H9 (cell line): ENCODE results near the gene ENTPD6. TPM values are rescaled to one million over a fixed set of nuclear protein-coding genes. Genes with fewer than 3 reads are reported as not detected.

Experiments
- DNase-seq: peaks from one replicate; pipeline ENCODE4 v3.0.0-alpha.2; 2017
- H2AFZ ChIP-seq: one replicate; pipeline ENCODE4 v1.6.1; 2013; ENCODE audit warnings: mild to moderate bottlenecking, low read length, control low read depth, moderate library complexity
- H2AK5ac ChIP-seq: 2 replicates; pipeline ENCODE4 v1.6.1; 2013; ENCODE audit warnings: low read length, control low read depth, mixed read lengths; ENCODE audit not compliant: insufficient read length
- H2BK120ac ChIP-seq: one replicate; pipeline ENCODE4 v1.6.1; 2013; ENCODE audit warnings: low read depth, mild to moderate bottlenecking, low read length, control low read depth, inconsistent platforms; ENCODE audit not compliant: poor library complexity, severe bottlenecking
- H2BK12ac ChIP-seq: 2 replicates; pipeline ENCODE4 v1.6.1; 2013; ENCODE audit warnings: low read length, control low read depth, mixed read lengths, low read depth; ENCODE audit not compliant: insufficient read length
- H2BK15ac ChIP-seq: 2 replicates; pipeline ENCODE4 v1.6.1; 2013; ENCODE audit warnings: low read depth, low read length, control low read depth
- H2BK20ac ChIP-seq: one replicate; pipeline ENCODE4 v1.6.1; 2013; ENCODE audit warnings: low read depth, mild to moderate bottlenecking, low read length, control low read depth, inconsistent platforms; ENCODE audit not compliant: poor library complexity, severe bottlenecking
- H2BK5ac ChIP-seq: 2 replicates; pipeline ENCODE4 v1.6.1; 2013; ENCODE audit warnings: low read length, control low read depth, mixed read lengths; ENCODE audit not compliant: insufficient read length
- H3K14ac ChIP-seq: 2 replicates; pipeline ENCODE4 v1.6.1; 2013; ENCODE audit warnings: low read length, control low read depth; ENCODE audit not compliant: insufficient read depth
- H3K18ac ChIP-seq: 2 replicates; pipeline ENCODE4 v1.6.1; 2013; ENCODE audit warnings: low read depth, mild to moderate bottlenecking, mixed read lengths, low read length, control low read depth; ENCODE audit not compliant: insufficient read length
- H3K23ac ChIP-seq: 2 replicates; pipeline ENCODE4 v1.6.1; 2013; ENCODE audit warnings: low read length, control low read depth, mixed read lengths, low read depth; ENCODE audit not compliant: insufficient read length
- H3K23me2 ChIP-seq: 2 replicates; pipeline ENCODE4 v1.6.1; 2013; ENCODE audit warnings: low read depth, mild to moderate bottlenecking, mixed read lengths, low read length, control low read depth; ENCODE audit not compliant: insufficient read length, poor library complexity, severe bottlenecking
- H3K27ac ChIP-seq: 2 replicates; pipeline ENCODE4 v1.5.1; 2013; ENCODE audit warnings: low read length, control low read depth, mixed read lengths, low read depth; ENCODE audit not compliant: insufficient read length
- H3K27me3 ChIP-seq: 2 replicates; pipeline ENCODE4 v1.6.1; 2013; ENCODE audit warnings: low read length, control low read depth, inconsistent platforms; ENCODE audit not compliant: insufficient read depth
- H3K4ac ChIP-seq: 2 replicates; pipeline ENCODE4 v1.6.1; 2013; ENCODE audit warnings: low read depth, mild to moderate bottlenecking, control low read depth, inconsistent platforms, low read length, moderate library complexity
- H3K4me1 ChIP-seq: 2 replicates; pipeline ENCODE4 v1.6.1; 2013; ENCODE audit warnings: low read length, control low read depth, inconsistent platforms; ENCODE audit not compliant: insufficient read depth
- H3K4me2 ChIP-seq: 2 replicates; pipeline ENCODE4 v1.6.1; 2013; ENCODE audit warnings: low read length, control low read depth, mixed read lengths; ENCODE audit not compliant: insufficient read length, insufficient read depth
- H3K56ac ChIP-seq: 2 replicates; pipeline ENCODE4 v1.6.1; 2013; ENCODE audit warnings: low read depth, mild to moderate bottlenecking, mixed read lengths, low read length, control low read depth; ENCODE audit not compliant: insufficient read length
- H3K79me1 ChIP-seq: 2 replicates; pipeline ENCODE4 v1.6.1; 2013; ENCODE audit warnings: low read depth, mild to moderate bottlenecking, moderate library complexity, low read length, control low read depth, inconsistent platforms; ENCODE audit not compliant: insufficient read depth, poor library complexity, severe bottlenecking
- H3K79me2 ChIP-seq: 2 replicates; pipeline ENCODE4 v1.6.1; 2013; ENCODE audit warnings: low read length, control low read depth, inconsistent platforms; ENCODE audit not compliant: insufficient read depth
- H3K9ac ChIP-seq: 2 replicates; pipeline ENCODE4 v1.6.1; 2013; ENCODE audit warnings: low read length, control low read depth, mixed read lengths; ENCODE audit not compliant: insufficient read length; ENCODE audit errors: extremely low read depth
- H3K9me3 ChIP-seq: one replicate; pipeline ENCODE4 v1.6.1; 2013; ENCODE audit warnings: low read depth, low read length, inconsistent platforms; ENCODE audit not compliant: control insufficient read depth
- H3T11ph ChIP-seq: one replicate; pipeline ENCODE4 v1.6.1; 2013; ENCODE audit warnings: mild to moderate bottlenecking, low read length, control low read depth, inconsistent platforms
- H4K20me1 ChIP-seq: one replicate; pipeline ENCODE4 v1.6.1; 2013; ENCODE audit not compliant: control insufficient read depth, insufficient read length, insufficient read depth
- H4K5ac ChIP-seq: 2 replicates; pipeline ENCODE4 v1.6.1; 2013; ENCODE audit warnings: low read depth, mild to moderate bottlenecking, mixed read lengths, low read length, control low read depth; ENCODE audit not compliant: insufficient read length
- H4K8ac ChIP-seq: replicated peaks from 2 replicates; pipeline ENCODE4 v1.6.1; 2013; ENCODE audit warnings: low read length, control low read depth, mixed read lengths, low read depth; ENCODE audit not compliant: insufficient read length
- H4K91ac ChIP-seq: 2 replicates; pipeline ENCODE4 v1.6.1; 2013; ENCODE audit warnings: low read depth, mild to moderate bottlenecking, moderate library complexity, mixed read lengths, low read length, control low read depth; ENCODE audit not compliant: insufficient read length
- H3K27ac Mint-ChIP-seq, 3 experiments: 2 replicates in 2 of 3; 3 replicates in 1 of 3; pipeline ENCODE4 v1.8.0; 2020 to 2021; ENCODE audit warnings: mixed read lengths in 3 of 3, mild to moderate bottlenecking in 1 of 3, moderate library complexity in 1 of 3
- H3K27me3 Mint-ChIP-seq: 2 replicates; pipeline ENCODE4 v1.8.0; 2021; ENCODE audit warnings: low read depth, mild to moderate bottlenecking, moderate library complexity, mixed read lengths
- H3K36me3 Mint-ChIP-seq, 3 experiments: 2 replicates in 2 of 3; 3 replicates in 1 of 3; pipeline ENCODE4 v1.8.0; 2020 to 2021; ENCODE audit warnings: low read depth in 3 of 3, mixed read lengths in 3 of 3; ENCODE audit not compliant: insufficient read depth in 1 of 3
- H3K4me1 Mint-ChIP-seq, 2 experiments: 2 replicates each; pipeline ENCODE4 v1.8.0; 2020; ENCODE audit warnings: mixed read lengths in 2 of 2
- H3K4me3 Mint-ChIP-seq, 2 experiments: 2 replicates in 1 of 2; 3 replicates in 1 of 2; pipeline ENCODE4 v1.8.0; 2020 to 2021; ENCODE audit warnings: mild to moderate bottlenecking in 2 of 2, mixed read lengths in 2 of 2, moderate library complexity in 1 of 2
- H3K9me3 Mint-ChIP-seq, 2 experiments: 2 replicates in 1 of 2; 3 replicates in 1 of 2; pipeline ENCODE4 v1.8.0; 2020; ENCODE audit warnings: mild to moderate bottlenecking in 2 of 2, mixed read lengths in 2 of 2, moderate library complexity in 1 of 2
- CTCF ChIP-seq: fragments of 200-600 bp; sonication (generic); conservative IDR thresholded peaks from 3 replicates; pipeline ENCODE4 v1.8.0; 2021; ENCODE audit warnings: antibody characterized with exemption, mild to moderate bottlenecking
- WGBS: extraction: QIAGEN DNeasy Blood & Tissue Kit; methylation state at CpG from one replicate; pipeline ENCODE4 v1.1.7; 2013; ENCODE audit warnings: missing lambda C conversion rate, low lambda C conversion rate, mixed read lengths; ENCODE audit not compliant: insufficient read length; ENCODE audit errors: extremely low coverage; 5-methylcytosine and 5-hydroxymethylcytosine counted together
- total RNA-seq: library from RNA; stranded (reverse); gene quantifications from 2 replicates; pipeline ENCODE4 v1.2.1, GENCODE V29; 2021

Gene ENTPD6
- total RNA-seq, 1 experiment from 2014 or later, result 57.4 TPM

GRCh38 chr20:25193843-25194242 is 1.7 kb upstream of the ENTPD6 start:
- Mint-ChIP-seq H3K4me1 (peaks cover 17 to 20% of the 10 kb centered on the region in 2 experiments), H3K27ac (no peak overlapping the region), H3K36me3 (peaks cover 0 to 2% (median 0%) of the 10 kb centered on the region in 3 experiments; a peak in 2 of 7 replicates), H3K4me3 (no peak overlapping the region; a peak in 1 of 5 replicates), H3K9me3 (peaks cover 0 to 3% of the 10 kb centered on the region in 2 experiments; a peak in 1 of 5 replicates), H3K27me3 (peaks cover 15% of the 10 kb centered on the region)
- Histone ChIP-seq H3K23ac (no peak overlapping the region), H3K18ac (no peak overlapping the region), H2BK120ac (no peak overlapping the region), H3K79me1 (no peaks in the 10 kb centered on the region), H2BK20ac (no peak overlapping the region), H3T11ph (no peak overlapping the region), H4K5ac (no peak overlapping the region), H3K79me2 (no peaks in the 10 kb centered on the region), H2AFZ (no peak overlapping the region), H3K4me1 (no peaks in the 10 kb centered on the region; the same call in 1 of the 2 replicates), H4K8ac (no peak overlapping the region), H4K91ac (no peak overlapping the region), H3K9me3 (no peaks in the 10 kb centered on the region), H4K20me1 (no peaks in the 10 kb centered on the region), H3K27me3 (no peaks in the 10 kb centered on the region), H3K9ac (no peak overlapping the region), H3K14ac (no peak overlapping the region), H2AK5ac (no peak overlapping the region), H3K4ac (no peak overlapping the region), H2BK15ac (no peak overlapping the region), H3K56ac (no peak overlapping the region), H3K23me2 (peaks cover 12% of the 10 kb centered on the region), H2BK5ac (no peak overlapping the region), H3K4me2 (no peak overlapping the region), H2BK12ac (no peak overlapping the region), H3K27ac (no peak overlapping the region)
- no peak for TF ChIP-seq CTCF
- DNase-seq, result no peak
- WGBS, result no CpG with 5 or more reads among the region's 2 CpGs
